HEK293T (cell line): Measurements from ENCODE around the gene SFMBT1.

Experiments
- CTCF ChIA-PET: fragments of 350-600 bp; formaldehyde crosslinking; extraction: SDS; loops from one replicate; lab custom pipeline; 2021; ENCODE audit warnings: antibody characterized with exemption, inconsistent platforms; lab: Yijun Ruan, JAX
- POLR2A ChIA-PET: fragments of 350-600 bp; formaldehyde crosslinking; extraction: SDS; loops from one replicate; lab custom pipeline; 2020; ENCODE audit warnings: antibody characterized with exemption, inconsistent platforms; lab: Yijun Ruan, JAX
- DNase-seq: peaks from one replicate; pipeline ENCODE4 v3.0.0; 2012; ENCODE audit warnings: mixed read lengths; ENCODE audit errors: extremely low spot score
- ARNT ChIP-seq: fragments of 450-650 bp; IDR thresholded peaks from 2 replicates; pipeline ENCODE4 v1.6.1; 2017; ENCODE audit warnings: mild to moderate bottlenecking
- BHLHE40 ChIP-seq: fragments of 450-650 bp; IDR thresholded peaks from 2 replicates; pipeline ENCODE4 v1.6.1; 2016; ENCODE audit warnings: mild to moderate bottlenecking, moderate library complexity, borderline replicate concordance
- CTBP1 ChIP-seq: fragments of 450-650 bp; IDR thresholded peaks from 2 replicates; pipeline ENCODE4 v1.6.1; 2016; ENCODE audit warnings: borderline replicate concordance
- ELF4 ChIP-seq: fragments of 450-650 bp; IDR thresholded peaks from 2 replicates; pipeline ENCODE4 v1.6.1; 2017; ENCODE audit warnings: antibody characterized with exemption
- FOXA1 ChIP-seq: fragments of 450-650 bp; IDR thresholded peaks from 2 replicates; pipeline ENCODE4 v1.6.1; 2016; ENCODE audit warnings: mild to moderate bottlenecking
- FOXK2 ChIP-seq: fragments of 450-650 bp; IDR thresholded peaks from 2 replicates; pipeline ENCODE4 v1.6.1; 2016; ENCODE audit warnings: mild to moderate bottlenecking
- FOXM1 ChIP-seq: fragments of 450-650 bp; IDR thresholded peaks from 2 replicates; pipeline ENCODE4 v1.6.1; 2017; ENCODE audit warnings: mild to moderate bottlenecking, borderline replicate concordance
- HDGF ChIP-seq: fragments of 450-650 bp; IDR thresholded peaks from 2 replicates; pipeline ENCODE4 v1.6.1; 2017; ENCODE audit warnings: antibody characterized with exemption, borderline replicate concordance
- L3MBTL2 ChIP-seq: fragments of 450-650 bp; conservative IDR thresholded peaks from 2 replicates; pipeline ENCODE4 v1.6.1; 2016; ENCODE audit warnings: mild to moderate bottlenecking
- LEF1 ChIP-seq: fragments of 450-650 bp; IDR thresholded peaks from 2 replicates; pipeline ENCODE4 v1.6.1; 2017; ENCODE audit warnings: mild to moderate bottlenecking, borderline replicate concordance
- NFRKB ChIP-seq: fragments of 450-650 bp; IDR thresholded peaks from 2 replicates; pipeline ENCODE4 v1.6.1; 2016; ENCODE audit warnings: mild to moderate bottlenecking, moderate library complexity
- SP1 ChIP-seq: fragments of 450-650 bp; IDR thresholded peaks from 2 replicates; pipeline ENCODE4 v1.6.1; 2017
- SUZ12 ChIP-seq: fragments of 450-650 bp; IDR thresholded peaks from 2 replicates; pipeline ENCODE4 v1.6.1; 2016; ENCODE audit warnings: mild to moderate bottlenecking
- TARDBP ChIP-seq: fragments of 450-650 bp; IDR thresholded peaks from 2 replicates; pipeline ENCODE4 v1.6.1; 2016
- ZNF384 ChIP-seq: fragments of 450-650 bp; IDR thresholded peaks from 2 replicates; pipeline ENCODE4 v1.6.1; 2016
- TF ChIP-seq, protein P1 (sequence below): fragments of 450-650 bp; IDR thresholded peaks from 2 replicates; pipeline ENCODE4 v1.6.1; 2016

SFMBT1 gene

DNA sequence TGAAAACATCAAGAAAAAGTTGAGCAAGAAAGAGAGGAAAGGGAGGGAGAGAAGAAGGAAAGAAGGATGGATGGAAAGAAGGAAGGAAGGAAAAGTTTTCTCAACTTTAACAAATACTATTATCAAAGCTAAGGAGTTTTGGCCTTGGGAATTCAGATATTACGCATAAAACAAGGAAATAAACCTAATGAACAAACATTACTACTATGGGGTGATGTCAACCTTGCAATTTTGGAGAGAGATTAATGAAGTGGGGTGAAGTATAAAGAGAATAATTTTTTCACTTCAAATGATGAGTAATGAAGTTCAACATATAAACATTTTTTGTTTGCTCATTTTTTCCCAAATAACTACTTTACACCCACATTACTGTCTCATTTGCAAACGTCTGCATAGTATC lies 55.2 kb downstream of the SFMBT1 start:
- no peak for DNase-seq
- ChIA-PET POLR2A (no interaction called here), CTCF (no interaction called here)
- TF ChIP-seq LEF1 (no peak), HDGF (no peak), TARDBP (no peak), FOXM1 (no peak), FOXK2 (no peak), ARNT (no peak), BHLHE40 (no peak), ELF4 (no peak), FOXA1 (no peak), ZNF384 (no peak), SUZ12 (no peak), CTBP1 (no peak)

- ChIA-PET POLR2A (no interaction called here), CTCF (interaction anchor here (0.6 kb wide), 2 partner anchors 12 to 282 kb away, joined by 3 to 4 read pairs; no protein-coding TSS in a partner anchor)
- no peak for TF ChIP-seq CTBP1
- no peak for TF ChIP-seq LEF1
- DNase-seq: no peak
Measured at GRCh38 chr3:52986938-52987337, 58.9 kb downstream of the SFMBT1 start.

GRCh38 chr3:52986049-52986448 lies 59.8 kb downstream of the SFMBT1 start:
- DNase-seq: no peak
- CTCF ChIA-PET: interaction anchor here (0.8 kb wide), 1 partner anchor 40 kb away, joined by 5 read pairs; no protein-coding TSS in a partner anchor
- POLR2A ChIA-PET: no interaction called here
- TF ChIP-seq L3MBTL2 (no peak), SUZ12 (no peak), FOXM1 (no peak), NFRKB (no peak), ARNT (no peak), LEF1 (no peak), HDGF (no peak), SP1 (no peak), FOXA1 (no peak)

DNA sequence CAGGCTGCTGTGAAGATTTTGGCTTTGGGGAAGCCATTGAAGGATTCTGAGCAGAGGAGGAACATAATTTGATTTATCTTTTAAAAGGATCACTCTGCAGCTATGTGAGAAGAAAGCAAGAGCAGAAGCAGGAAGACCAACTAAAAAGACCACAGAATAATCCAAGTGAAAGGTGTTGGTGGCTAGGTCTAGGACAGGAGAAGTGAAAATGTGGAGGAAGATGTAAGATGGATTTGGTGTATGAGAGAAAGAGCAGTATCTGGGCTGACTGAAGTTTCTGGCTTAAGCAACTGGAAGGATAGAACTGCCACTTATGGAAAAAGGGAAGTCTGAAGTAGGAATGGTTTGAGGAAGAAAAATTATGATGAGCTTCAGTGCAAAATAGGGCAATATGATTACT lies 62.0 kb downstream of the SFMBT1 start:
- POLR2A ChIA-PET: no interaction called here
- no peak for TF ChIP-seq FOXK2
- TF ChIP-seq LEF1: no peak
- TF ChIP-seq SP1: no peak
- no peak for TF ChIP-seq L3MBTL2
- no peak for TF ChIP-seq ELF4
- no peak for TF ChIP-seq FOXM1
- TF ChIP-seq CTBP1: no peak
- TF ChIP-seq ZNF384: no peak
- no peak for TF ChIP-seq TARDBP
- TF ChIP-seq, protein P1, sequence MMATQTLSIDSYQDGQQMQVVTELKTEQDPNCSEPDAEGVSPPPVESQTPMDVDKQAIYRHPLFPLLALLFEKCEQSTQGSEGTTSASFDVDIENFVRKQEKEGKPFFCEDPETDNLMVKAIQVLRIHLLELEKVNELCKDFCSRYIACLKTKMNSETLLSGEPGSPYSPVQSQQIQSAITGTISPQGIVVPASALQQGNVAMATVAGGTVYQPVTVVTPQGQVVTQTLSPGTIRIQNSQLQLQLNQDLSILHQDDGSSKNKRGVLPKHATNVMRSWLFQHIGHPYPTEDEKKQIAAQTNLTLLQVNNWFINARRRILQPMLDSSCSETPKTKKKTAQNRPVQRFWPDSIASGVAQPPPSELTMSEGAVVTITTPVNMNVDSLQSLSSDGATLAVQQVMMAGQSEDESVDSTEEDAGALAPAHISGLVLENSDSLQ: no peak
- TF ChIP-seq SUZ12: no peak
- no peak for TF ChIP-seq NFRKB
- CTCF ChIA-PET: interaction anchor here (0.6 kb wide), 1 partner anchor 1311 kb away, joined by 3 read pairs; no protein-coding TSS in a partner anchor
- DNase-seq: no peak

GRCh38 chr3:52983336-52983807 lies 62.5 kb downstream of the SFMBT1 start:
- TF ChIP-seq L3MBTL2 (no peak), FOXM1 (no peak), ELF4 (no peak), CTBP1 (no peak), BHLHE40 (no peak), ZNF384 (no peak), ARNT (no peak), FOXK2 (no peak), FOXA1 (no peak), TARDBP (no peak), HDGF (no peak), LEF1 (no peak), SUZ12 (no peak), SP1 (no peak), NFRKB (no peak)
- TF ChIP-seq, protein P1: no peak
- no peak for DNase-seq
- ChIA-PET CTCF (interaction anchor here (0.6 kb wide), 1 partner anchor 1311 kb away, joined by 3 read pairs; no protein-coding TSS in a partner anchor), POLR2A (no interaction called here)

- TF ChIP-seq, protein P1: 0 out of 2 replicates have a peak, but pooled peaks have one; percentile 17
- TF ChIP-seq HDGF: no peak
- DNase-seq: no peak
- POLR2A ChIA-PET: no interaction called here
- CTCF ChIA-PET: no interaction called here
Measured at GRCh38 chr3:52982839-52983238, 63.0 kb downstream of the SFMBT1 start.
